GM12801 (cell line): ENCODE data around the gene BEST4.

Source experiments
- TF ChIP-seq, protein P1 (sequence below): IDR thresholded peaks from one replicate; pipeline ENCODE4 v1.5.1; 2011; ENCODE audit warnings: control low read depth; ENCODE audit not compliant: insufficient read length; ENCODE audit errors: extremely low read depth

BEST4 gene

DNA sequence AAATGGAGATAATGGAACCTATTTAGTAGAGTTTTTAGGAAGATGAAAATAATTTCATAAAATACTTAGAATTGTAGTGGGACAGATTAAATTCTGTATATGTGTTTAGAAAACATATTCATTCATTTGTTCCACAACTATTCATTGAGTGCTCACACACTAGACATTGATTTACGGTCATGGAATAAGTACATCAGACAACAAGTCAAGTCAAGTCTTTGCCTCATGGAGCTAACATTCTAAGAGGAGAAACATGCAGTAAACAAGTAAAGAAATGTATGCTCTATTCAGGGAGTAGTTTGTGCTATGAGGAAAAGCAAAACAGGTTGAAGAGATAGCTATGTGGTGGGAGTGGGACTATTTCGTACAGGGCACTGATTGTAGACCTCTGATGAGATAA, 29.3 kb upstream of the BEST4 start:
- TF ChIP-seq, protein P1, sequence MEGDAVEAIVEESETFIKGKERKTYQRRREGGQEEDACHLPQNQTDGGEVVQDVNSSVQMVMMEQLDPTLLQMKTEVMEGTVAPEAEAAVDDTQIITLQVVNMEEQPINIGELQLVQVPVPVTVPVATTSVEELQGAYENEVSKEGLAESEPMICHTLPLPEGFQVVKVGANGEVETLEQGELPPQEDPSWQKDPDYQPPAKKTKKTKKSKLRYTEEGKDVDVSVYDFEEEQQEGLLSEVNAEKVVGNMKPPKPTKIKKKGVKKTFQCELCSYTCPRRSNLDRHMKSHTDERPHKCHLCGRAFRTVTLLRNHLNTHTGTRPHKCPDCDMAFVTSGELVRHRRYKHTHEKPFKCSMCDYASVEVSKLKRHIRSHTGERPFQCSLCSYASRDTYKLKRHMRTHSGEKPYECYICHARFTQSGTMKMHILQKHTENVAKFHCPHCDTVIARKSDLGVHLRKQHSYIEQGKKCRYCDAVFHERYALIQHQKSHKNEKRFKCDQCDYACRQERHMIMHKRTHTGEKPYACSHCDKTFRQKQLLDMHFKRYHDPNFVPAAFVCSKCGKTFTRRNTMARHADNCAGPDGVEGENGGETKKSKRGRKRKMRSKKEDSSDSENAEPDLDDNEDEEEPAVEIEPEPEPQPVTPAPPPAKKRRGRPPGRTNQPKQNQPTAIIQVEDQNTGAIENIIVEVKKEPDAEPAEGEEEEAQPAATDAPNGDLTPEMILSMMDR: no peak

DNA sequence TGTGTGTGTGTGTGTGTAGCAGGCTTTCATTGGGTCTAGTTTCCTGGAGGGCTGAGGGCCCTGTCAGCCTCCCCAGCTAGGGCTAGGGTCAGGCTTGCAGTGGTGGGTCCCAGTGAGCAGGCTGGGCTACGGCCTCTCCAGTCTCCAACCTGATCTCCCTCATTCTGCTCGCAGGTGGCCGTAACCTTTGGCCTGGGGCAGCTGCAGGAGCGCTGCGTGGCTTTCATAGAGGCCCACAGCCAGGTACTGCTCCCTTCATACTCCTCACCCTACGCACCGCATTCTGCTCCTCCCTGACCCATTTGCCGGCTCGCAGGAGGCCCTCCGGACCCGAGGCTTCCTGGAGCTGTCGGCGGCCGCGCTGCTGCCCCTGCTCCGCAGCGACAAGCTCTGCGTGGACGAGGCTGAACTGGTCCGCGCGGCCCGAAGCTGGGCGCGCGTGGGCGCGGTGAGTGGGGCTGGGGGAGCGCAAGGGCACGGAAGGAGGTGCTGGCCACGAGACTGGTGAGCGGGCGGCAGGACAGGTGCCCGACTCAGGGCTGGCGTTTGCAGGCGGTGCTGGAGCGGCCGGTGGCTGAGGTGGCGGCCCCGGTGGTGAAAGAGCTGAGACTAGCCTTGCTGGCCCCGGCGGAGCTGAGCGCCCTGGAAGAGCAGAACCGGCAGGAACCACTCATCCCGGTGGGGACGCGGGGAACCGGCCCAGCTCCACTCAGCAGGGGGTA, 25.0 kb upstream of the BEST4 start:
- TF ChIP-seq, protein P1: no peak

DNA sequence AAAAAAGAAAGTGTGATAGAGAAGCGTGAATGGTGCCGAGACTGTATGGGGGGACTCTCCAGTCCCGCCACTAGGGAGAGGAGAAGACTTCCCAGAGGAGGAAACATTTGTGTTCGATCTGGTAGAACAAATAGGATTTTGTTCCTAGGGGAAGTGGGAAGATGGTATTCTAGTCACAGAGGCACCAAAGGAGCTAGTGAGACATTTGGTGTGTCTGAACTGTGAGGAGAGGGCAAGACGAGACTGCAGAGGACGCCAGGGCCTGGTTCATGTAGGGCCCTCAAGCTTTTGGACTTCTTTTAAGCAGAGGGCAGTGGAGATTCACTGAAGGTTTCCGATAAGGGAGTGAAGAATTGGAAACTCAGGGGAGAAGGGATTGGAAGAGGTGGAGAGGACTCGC, 23.3 kb upstream of the BEST4 start:
- TF ChIP-seq, protein P1: no peak

DNA sequence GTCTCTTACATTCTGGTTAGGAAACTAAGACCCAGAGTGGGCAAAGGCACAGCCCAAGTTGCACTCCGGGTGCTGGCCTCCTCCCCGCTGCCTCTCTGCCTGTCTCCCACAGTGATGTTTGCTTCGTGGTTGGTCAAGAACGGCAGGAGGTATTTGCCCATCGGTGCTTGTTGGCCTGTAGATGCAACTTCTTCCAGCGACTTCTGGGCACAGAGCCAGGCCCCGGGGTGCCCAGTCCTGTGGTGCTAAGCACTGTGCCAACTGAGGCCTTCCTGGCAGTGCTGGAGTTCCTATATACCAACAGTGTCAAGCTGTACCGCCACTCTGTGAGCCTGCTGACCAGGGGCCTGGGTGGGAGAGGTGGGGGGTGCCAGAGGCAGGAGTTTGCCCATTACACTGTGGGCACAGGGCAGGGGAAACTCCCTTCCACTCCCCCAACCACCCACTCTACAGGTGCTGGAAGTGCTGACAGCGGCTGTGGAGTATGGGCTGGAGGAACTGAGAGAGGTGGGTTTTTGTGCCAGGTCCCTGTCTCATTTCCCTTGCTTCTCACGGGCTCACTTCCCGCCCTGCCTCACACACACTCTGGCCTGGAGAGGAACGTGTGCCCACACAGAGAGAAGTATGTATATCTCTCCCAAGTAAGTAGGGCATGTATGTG, 22.3 kb upstream of the BEST4 start:
- TF ChIP-seq, protein P1: no peak

DNA sequence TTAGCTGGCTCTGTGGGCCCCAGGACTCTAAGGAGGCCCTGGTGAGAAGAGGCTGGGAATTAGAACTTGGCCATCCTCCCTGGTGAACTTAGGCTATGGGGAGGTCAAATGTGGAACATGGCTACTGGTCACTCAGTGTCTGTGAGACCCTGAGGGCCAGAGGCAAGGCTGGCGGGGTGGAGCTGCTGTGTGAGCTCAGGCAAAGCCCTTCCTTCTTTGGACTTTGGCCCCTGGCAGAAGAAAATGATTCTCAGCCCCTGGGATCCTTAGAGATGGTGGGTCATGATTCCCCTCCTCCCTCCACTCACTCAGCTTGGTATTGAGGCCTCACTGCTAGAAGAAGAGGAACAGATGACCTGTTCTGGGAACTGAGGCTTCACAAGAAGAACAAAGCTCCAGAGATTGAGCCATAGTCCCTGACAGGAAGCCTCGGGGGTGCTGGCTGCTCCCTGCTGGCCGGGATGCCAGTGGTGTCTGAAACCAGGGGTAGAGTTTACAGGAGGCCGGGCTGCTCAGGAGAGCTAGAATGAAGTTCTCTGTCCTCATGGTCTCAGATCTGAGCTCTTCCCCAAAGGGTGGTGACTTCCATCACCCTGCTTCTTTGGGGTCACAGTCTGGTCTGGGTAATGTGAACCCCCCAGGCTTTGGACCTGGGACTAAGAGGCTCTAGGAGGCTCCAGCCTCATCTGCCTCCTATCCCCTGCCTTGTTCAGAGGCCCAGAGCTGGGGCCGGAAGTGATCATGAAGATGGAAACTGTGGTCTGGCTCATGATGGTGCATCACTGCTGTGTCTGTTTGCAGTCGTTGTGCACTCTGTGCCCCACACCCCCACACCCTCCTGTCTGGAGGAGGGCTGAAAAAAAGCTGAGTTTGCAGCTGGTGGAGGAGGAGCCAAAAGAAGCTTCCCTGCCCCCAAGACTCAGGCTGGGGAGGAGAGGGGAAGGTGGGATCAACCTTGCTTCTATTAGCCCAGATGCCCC, 21.3 kb upstream of the BEST4 start:
- TF ChIP-seq, protein P1: no peak

DNA sequence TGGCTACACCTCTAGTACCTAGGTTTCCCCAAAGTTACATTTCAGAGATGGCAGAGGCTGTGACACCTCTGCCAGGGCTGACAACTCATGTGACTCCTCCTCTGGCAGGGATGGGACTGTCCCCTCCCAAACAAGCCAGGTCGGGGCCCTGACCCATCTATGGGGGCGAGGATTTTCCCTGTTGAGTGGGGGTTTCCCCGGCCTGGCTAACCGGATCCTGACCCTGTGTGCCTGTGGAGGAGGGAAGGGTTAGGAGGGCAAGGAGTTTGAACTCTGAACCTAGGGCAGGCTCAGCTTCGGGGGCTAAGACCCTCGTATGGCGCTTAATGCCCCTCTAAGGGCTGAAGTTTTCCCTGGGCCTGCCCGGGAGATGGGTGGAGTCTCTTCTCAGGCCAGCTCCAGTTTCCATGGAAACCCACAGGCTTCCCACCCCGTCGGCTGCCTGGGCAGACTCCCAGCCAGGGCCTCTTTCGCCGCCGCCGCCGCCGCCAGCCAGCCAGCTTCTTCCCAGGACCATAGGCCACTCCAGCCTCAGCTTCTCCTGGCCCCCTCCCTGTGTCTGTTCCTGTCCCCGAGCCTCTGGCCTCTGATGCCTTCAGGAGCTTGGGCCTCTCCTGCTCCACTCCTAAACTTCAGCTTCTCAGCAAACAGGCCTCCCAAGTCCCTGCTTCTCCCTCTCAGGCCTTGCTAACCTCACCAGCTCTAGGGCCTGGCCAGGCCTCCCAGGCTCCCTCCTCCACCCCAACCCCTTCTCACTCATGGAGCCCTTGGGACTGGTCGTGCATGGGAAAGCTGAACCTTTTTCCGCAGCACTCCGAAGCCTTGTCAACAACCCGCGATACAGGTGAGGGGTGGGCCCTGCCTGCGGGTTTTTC, 20.3 kb upstream of the BEST4 start, which contains the start of gene BTBD19:
TSS of gene BTBD19 (plus strand) at position 461 of the 875 bp plus-strand sequence. CDS start at position 759, 298 bp downstream.
- TF ChIP-seq, protein P1: no peak
